Left renal pelvis (tissue), 4 donors: ENCODE data around the gene PCDHA7. TPM values are rescaled to one million over a fixed set of nuclear protein-coding genes. Genes with fewer than 3 reads are reported as not detected.
"Not testable (repeated sequence)": the region's sequence is repeated elsewhere in the genome, so short reads cannot be mapped to it uniquely, and the experiment has no call there.

Experiments
- DNase-seq, 4 donors: peaks; one replicate each; pipeline ENCODE4 v3.0.0-alpha.2; 2013; ENCODE audit warnings: low read depth in 4 of 4, low spot score in 3 of 4
- polyA plus RNA-seq, 4 donors: library from polyadenylated mRNA; unstranded; fragments of 120-200 nt; gene quantifications; one replicate each; pipeline ENCODE4 v1.2.1, GENCODE V29; 2013; ENCODE audit not compliant: insufficient read length in 4 of 4

The PCDHA7 gene
- polyA plus RNA-seq, 4 donors: 0.14 to 0.52 (median 0.33) TPM

DNA sequence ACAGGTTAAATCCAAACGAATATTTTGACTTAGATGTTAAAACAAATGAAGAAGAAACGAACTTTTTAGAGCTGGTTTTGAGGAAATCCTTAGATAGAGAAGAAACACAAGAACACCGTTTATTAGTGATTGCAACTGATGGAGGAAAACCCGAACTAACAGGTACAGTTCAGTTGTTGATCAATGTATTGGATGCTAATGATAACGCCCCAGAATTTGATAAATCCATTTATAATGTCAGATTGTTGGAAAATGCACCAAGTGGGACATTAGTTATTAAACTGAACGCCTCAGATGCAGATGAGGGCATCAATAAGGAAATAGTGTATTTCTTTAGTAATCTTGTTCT, 11.8 kb upstream of the PCDHA7 start:
- DNase-seq: no peak

DNA sequence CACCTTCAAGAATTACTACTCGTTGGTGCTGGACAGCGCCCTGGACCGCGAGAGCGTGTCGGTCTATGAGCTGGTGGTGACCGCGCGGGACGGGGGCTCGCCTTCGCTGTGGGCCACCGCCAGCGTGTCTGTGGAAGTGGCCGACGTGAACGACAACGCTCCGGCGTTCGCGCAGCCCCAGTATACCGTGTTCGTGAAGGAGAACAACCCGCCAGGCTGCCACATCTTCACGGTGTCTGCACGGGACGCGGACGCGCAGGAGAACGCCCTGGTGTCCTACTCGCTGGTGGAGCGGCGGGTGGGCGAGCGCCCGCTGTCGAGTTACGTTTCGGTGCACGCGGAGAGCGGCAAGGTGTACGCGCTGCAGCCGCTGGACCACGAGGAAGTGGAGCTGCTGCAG, 11.1 kb upstream of the PCDHA7 start:
- not testable (repeated sequence) for DNase-seq

DNA sequence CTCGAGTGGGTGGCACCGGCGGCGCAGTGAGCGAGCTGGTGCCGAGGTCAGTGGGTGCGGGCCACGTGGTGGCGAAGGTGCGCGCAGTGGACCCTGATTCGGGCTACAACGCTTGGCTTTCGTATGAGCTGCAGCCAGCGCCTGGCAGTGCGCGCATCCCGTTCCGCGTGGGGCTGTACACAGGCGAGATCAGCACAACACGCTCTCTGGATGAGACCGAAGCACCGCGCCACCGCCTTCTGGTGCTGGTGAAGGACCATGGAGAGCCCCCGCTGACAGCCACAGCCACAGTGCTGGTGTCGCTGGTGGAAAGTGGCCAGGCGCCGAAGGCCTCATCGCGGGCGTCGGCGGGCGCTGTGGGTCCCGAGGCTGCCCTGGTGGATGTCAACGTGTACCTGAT, 10.6 kb upstream of the PCDHA7 start:
- DNase-seq: no peak

DNA sequence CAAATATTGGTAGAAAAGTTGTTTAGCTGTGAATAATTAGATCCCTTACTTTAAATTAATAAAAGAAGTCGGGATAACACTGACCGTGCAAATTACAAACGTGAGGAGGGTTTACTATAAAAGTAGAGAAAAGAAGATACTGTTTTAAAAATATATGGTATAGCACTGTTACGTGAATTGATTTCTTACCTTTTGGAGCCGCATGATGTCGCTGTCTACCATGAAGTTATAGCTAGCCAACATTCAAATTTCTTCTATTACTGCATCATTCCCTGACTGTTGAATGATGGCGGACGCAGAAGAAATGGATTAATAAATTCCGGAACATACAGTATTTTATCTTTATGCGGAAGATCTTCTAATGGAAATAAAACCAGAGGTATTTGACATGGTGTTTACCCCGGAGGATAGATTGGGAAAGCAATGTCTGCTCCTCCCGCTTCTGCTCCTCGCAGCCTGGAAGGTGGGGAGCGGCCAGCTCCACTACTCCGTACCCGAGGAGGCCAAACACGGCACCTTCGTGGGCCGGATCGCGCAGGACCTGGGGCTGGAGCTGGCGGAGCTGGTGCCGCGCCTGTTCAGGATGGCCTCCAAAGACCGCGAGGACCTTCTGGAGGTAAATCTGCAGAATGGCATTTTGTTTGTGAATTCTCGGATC, 6.2 kb upstream of the PCDHA7 start, which contains the start of gene PCDHA6:
TSS of gene PCDHA6 (plus strand) at position 257 of the 658 bp plus-strand sequence. CDS start at position 389, 132 bp downstream.
- DNase-seq: no peak

DNA sequence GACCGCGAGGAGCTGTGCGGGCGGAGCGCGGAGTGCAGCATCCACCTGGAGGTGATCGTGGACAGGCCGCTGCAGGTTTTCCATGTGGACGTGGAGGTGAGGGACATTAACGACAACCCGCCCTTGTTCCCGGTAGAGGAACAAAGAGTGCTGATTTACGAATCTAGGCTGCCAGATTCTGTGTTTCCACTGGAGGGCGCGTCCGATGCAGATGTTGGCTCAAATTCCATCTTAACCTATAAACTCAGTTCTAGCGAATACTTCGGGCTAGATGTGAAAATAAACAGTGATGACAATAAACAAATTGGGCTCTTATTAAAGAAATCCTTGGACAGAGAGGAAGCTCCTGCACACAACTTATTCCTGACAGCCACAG, 5.7 kb upstream of the PCDHA7 start:
- no peak for DNase-seq

DNA sequence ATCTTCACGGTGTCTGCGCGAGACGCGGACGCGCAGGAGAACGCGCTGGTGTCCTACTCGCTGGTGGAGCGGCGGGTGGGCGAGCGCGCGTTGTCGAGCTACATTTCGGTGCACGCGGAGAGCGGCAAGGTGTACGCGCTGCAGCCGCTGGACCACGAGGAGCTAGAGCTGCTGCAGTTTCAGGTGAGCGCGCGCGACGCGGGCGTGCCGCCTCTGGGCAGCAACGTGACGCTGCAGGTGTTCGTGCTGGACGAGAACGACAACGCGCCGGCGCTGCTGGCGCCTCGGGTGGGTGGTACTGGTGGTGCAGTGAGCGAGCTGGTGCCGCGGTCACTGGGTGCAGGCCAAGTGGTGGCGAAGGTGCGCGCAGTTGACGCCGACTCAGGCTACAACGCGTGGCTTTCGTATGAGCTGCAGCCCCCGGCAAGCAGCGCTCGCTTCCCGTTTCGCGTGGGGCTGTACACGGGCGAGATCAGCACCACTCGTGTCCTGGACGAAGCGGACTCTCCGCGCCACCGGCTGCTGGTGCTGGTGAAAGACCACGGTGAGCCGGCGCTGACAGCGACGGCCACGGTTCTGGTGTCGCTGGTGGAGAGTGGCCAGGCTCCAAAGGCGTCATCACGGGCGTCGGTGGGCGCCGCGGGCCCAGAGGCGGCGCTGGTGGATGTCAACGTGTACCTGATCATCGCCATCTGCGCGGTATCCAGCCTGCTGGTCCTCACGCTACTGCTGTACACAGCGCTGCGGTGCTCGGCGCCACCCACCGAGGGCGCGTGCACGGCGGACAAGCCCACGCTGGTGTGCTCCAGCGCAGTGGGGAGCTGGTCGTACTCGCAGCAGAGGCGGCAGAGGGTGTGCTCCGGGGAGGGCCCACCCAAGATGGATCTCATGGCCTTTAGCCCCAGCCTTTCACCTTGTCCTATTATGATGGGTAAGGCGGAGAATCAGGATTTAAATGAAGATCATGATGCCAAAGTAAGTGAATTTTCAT, 4.3 kb upstream of the PCDHA7 start:
- not testable (repeated sequence) for DNase-seq

DNA sequence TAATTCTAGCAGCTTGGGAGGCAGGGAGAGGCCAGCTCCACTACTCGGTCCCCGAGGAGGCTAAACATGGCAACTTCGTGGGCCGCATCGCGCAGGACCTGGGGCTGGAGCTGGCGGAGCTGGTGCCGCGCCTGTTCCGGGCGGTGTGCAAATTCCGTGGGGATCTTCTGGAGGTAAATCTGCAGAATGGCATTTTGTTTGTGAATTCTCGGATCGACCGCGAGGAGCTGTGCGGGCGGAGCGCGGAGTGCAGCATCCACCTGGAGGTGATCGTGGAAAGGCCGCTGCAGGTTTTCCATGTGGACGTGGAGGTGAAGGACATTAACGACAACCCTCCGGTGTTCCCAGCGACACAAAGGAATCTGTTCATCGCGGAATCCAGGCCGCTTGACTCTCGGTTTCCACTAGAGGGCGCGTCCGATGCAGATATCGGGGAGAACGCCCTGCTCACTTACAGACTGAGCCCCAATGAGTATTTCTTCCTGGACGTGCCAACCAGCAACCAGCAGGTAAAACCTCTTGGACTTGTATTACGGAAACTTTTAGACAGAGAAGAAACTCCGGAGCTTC, 455 bp downstream of the PCDHA7 start:
- DNase-seq: not testable (repeated sequence)

DNA sequence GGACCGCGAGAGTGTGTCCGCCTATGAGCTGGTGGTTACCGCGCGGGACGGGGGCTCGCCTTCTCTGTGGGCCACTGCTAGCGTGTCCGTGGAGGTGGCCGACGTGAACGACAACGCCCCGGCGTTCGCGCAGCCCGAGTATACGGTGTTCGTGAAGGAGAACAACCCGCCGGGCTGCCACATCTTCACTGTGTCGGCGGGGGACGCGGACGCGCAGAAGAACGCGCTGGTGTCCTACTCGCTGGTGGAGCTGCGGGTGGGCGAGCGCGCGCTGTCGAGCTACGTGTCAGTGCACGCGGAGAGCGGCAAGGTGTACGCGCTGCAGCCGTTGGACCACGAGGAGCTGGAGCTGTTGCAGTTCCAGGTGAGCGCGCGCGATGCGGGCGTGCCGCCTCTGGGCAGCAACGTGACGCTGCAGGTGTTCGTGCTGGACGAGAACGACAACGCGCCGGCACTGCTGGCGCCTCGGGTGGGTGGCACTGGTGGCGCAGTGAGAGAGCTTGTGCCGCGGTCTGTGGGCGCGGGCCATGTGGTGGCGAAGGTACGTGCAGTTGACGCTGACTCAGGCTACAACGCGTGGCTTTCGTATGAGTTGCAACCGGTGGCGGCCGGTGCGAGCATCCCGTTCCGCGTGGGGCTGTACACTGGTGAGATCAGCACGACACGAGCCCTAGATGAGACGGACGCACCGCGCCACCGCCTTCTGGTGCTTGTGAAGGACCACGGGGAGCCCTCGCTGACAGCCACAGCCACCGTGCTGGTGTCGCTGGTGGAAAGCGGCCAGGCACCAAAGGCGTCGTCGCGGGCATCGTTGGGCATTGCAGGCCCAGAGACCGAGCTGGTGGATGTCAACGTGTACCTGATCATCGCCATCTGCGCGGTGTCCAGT, 1.8 kb downstream of the PCDHA7 start:
- no peak for DNase-seq

DNA sequence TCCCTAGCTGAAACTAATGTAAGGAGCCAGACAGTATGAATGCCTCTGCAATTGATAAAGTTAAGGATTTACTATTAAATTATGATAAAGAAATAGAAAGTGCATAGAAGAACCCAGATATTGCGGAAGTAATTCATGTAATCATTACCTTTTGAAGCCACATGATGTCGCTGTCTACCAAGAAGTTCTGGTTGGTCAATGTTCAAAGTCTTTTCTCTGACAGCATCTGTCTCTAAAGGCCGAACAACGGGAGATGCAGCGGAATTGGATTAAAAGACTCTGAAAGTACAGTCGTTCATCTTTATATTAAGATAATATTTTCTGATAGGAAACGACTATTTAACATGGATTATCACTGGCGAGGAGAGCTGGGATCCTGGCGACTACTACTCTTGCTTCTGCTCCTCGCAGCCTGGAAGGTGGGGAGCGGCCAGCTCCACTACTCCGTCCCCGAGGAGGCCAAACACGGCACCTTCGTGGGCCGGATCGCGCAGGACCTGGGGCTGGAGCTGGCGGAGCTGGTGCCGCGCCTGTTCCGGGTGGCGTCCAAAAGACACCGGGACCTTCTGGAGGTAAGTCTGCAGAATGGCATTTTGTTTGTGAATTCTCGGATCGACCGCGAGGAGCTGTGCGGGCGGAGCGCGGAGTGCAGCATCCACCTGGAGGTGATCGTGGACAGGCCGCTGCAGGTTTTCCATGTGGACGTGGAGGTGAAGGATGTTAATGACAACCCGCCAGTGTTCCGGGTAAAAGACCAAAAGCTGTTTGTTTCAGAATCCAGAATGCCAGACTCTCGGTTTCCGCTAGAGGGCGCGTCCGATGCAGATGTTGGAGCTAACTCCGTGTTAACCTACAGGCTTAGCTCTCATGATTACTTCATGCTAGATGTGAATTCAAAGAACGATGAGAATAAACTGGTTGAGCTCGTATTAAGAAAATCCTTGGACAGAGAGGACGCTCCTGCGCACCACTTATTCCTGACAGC, 7.2 kb downstream of the PCDHA7 start, which contains the start of gene PCDHA8:
TSS of gene PCDHA8 (plus strand) at position 210 of the 985 bp plus-strand sequence. CDS start at position 345, 135 bp downstream.
- DNase-seq: no peak

DNA sequence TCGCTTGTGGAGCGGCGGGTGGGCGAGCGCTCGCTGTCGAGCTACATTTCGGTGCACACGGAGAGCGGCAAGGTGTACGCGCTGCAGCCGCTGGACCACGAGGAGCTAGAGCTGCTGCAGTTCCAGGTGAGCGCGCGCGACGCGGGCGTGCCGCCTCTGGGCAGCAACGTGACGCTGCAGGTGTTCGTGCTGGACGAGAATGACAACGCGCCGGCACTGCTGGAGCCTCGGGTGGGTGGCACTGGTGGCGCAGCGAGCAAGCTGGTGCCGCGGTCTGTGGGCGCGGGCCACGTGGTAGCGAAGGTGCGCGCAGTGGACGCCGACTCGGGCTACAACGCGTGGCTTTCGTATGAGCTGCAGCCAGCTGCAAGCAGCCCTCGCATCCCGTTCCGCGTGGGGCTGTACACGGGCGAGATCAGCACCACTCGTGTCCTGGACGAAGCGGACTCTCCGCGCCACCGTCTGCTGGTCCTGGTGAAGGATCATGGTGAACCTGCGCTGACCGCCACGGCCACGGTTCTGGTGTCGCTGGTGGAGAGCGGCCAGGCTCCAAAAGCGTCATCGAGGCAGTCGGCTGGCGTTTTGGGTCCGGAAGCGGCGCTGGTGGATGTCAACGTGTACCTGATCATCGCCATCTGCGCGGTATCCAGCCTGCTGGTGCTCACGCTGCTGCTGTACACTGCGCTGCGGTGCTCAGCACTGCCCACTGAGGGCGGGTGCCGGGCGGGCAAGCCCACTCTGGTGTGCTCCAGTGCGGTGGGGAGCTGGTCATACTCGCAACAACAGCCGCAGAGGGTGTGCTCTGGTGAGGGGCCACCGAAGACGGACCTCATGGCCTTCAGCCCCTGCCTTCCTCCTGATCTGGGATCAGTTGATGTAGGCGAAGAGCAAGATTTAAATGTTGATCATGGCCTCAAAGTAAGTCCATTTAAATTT, 9.0 kb downstream of the PCDHA7 start:
- DNase-seq: no peak

DNA sequence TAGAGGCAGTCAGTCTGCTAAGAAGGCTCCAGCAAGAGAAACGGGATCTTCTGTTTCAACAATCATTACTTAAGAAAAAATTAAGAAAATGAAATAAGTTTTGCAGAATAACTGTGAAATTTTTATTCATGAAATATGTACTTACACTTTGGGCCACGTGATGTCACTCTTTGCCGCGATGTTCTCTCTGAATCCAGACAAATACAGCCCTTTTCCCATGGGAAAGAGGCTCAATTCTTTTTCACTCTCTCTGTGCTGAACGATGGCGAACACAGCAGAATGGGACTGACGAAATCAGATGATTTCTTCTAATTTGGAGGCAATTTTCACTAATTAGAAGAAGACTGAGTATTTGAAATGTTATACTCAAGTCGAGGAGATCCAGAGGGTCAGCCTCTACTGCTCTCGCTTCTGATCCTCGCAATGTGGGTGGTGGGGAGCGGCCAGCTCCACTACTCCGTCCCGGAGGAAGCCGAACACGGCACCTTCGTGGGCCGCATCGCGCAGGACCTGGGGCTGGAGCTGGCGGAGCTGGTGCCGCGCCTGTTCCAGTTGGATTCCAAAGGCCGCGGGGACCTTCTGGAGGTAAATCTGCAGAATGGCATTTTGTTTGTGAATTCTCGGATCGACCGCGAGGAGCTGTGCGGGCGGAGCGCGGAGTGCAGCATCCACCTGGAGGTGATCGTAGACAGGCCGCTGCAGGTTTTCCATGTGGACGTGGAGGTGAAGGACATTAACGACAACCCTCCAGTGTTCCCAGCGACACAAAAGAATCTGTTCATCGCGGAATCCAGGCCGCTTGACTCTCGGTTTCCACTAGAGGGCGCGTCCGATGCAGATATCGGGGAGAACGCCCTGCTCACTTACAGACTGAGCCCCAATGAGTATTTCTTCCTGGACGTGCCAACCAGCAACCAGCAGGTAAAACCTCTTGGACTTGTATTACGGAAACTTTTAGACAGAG, 14.4 kb downstream of the PCDHA7 start, which contains the start of gene PCDHA9:
TSS of gene PCDHA9 (plus strand) at position 244 of the 964 bp plus-strand sequence. CDS start at position 358, 114 bp downstream.
- not testable (repeated sequence) for DNase-seq

DNA sequence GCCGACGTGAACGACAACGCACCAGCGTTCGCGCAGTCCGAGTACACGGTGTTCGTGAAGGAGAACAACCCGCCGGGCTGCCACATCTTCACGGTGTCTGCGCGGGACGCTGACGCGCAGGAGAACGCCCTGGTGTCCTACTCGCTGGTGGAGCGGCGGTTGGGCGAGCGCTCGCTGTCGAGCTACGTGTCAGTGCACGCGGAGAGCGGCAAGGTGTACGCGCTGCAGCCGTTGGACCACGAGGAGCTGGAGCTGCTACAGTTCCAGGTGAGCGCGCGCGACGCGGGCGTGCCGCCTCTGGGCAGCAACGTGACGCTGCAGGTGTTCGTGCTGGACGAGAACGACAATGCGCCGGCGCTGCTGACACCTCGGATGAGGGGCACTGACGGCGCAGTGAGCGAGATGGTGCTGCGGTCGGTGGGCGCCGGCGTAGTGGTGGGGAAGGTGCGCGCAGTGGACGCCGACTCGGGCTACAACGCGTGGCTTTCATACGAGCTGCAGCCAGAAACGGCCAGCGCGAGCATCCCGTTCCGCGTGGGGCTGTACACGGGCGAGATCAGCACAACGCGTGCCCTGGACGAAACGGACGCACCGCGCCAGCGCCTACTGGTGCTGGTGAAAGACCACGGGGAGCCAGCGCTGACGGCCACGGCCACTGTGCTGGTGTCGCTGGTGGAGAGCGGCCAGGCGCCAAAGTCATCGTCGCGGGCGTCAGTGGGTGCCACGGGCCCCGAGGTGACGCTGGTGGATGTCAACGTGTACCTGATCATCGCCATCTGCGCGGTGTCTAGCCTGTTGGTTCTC, 16.0 kb downstream of the PCDHA7 start:
- not testable (repeated sequence) for DNase-seq

DNA sequence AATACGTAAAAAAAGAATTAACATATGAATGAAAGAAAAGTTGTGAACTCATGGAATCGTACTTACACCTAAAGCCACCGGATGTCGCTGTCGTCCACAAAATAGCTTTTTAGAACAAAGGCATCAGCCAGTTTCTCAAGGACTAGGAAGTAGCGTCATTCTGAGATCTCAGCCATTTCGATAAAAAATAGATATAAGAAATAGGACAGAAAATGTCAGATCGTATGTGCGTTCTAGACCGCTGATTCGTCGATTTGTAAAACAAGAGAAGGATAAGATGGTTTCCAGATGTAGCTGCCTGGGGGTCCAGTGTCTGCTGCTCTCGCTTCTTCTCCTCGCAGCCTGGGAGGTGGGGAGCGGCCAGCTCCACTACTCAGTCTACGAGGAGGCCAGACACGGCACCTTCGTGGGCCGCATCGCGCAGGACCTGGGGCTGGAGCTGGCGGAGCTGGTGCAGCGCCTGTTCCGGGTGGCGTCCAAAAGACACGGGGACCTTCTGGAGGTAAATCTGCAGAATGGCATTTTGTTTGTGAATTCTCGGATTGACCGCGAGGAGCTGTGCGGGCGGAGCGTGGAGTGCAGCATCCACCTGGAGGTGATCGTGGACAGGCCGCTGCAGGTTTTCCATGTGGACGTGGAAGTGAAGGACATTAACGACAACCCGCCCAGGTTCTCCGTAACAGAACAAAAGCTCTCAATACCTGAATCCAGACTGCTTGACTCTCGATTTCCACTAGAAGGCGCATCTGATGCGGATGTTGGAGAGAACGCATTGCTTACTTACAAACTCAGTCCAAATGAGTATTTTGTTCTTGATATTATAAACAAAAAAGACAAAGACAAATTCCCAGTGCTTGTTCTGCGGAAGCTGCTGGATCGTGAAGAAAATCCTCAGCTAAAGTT, 22.0 kb downstream of the PCDHA7 start, which contains the start of gene PCDHA10:
TSS of gene PCDHA10 (plus strand) at position 126 of the 903 bp plus-strand sequence. CDS start at position 278, 152 bp downstream.
- DNase-seq: no peak

DNA sequence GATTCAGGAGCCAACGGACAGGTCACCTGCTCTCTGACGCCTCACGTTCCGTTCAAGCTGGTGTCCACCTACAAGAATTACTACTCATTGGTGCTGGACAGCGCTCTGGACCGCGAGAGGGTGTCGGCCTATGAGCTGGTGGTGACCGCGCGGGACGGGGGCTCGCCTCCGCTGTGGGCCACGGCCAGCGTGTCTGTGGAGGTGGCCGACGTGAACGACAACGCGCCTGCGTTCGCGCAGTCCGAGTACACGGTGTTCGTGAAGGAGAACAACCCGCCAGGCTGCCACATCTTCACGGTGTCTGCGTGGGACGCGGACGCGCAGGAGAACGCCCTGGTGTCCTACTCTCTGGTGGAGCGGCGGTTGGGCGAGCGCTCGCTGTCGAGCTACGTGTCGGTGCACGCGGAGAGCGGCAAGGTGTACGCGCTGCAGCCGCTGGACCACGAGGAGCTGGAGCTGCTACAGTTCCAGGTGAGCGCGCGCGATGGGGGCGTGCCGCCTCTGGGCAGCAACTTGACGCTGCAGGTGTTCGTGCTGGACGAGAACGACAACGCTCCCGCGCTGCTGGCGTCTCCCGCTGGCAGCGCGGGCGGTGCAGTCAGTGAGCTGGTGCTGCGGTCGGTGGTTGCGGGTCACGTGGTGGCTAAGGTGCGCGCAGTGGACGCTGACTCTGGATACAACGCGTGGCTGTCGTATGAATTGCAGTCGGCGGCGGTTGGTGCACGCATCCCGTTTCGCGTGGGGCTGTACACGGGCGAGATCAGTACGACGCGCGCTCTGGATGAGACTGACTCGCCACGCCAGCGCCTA, 23.3 kb downstream of the PCDHA7 start:
- DNase-seq: no peak
